ENCODE data around the gene BMPER. TPM values are rescaled to one million over a fixed set of nuclear protein-coding genes. Genes with fewer than 3 reads are reported as not detected.

Gene BMPER
- total and polyA plus RNA-seq, 10 of the 15 experiments (the other 5 are each of a cell fraction or from before 2014, with no cell fraction given) = 0.02 to 0.08 TPM; not detected in 8

DNA sequence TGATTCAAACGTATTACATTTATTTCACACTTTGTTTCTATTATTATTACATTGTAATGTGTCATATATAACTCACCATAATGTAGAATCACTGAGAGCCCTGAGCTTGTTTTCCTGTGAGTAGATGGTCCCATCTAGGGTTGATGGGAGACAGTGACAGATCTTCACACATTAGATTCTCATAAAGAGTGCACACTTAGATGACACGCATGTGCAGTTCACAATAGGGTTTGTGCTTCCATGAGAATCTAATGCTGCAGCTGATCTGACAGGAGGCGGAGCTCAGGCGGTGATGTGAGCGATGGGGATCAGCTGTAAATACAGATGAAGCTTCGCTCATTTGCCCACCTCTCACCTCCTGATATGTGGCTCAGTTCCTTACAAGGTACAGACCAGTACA is 36.1 kb downstream of the BMPER start:
- Histone ChIP-seq H3K9me3 (replicated peaks; ENCODE audit: control insufficient read depth, insufficient read depth, low read length) (no peaks in the 10 kb centered on the region), H3K9ac (ENCODE audit: control insufficient read depth, insufficient read depth, low read length) (no peak overlapping the region), H3K27ac (ENCODE audit: control insufficient read depth, insufficient read depth) (no peak overlapping the region), H3K27me3 (replicated peaks in 1 of 2; ENCODE audit: control insufficient read depth in 2 of 2, insufficient read depth in 2 of 2, low read length in 1 of 2) (no peaks in the 10 kb centered on the region; a peak in 1 of 4 replicates), H3K36me3 (ENCODE audit: control insufficient read depth in 2 of 2, insufficient read depth in 2 of 2, low read length in 1 of 2) (no peaks in the 10 kb centered on the region), H2AFZ (ENCODE audit: control insufficient read depth, low read depth, low read length) (no peak overlapping the region), H4K20me1 (ENCODE audit: control insufficient read depth, insufficient read depth) (no peaks in the 10 kb centered on the region), H3K79me2 (ENCODE audit: control insufficient read depth, insufficient read depth, low read length) (no peaks in the 10 kb centered on the region), H3K4me2 (ENCODE audit: control insufficient read depth, insufficient read depth) (no peak overlapping the region), H3K4me3 (no peak overlapping the region), H3K4me1 (ENCODE audit: control insufficient read depth, insufficient read depth, low read length) (no peaks in the 10 kb centered on the region)
- RAD21 ChIA-PET (ENCODE audit: unreplicated experiment) = no interaction called here
- in situ Hi-C loops (cut with MboI) = no loop called here
- CTCF ChIA-PET = interaction anchor here (2.7 kb wide), 1 partner anchor 9 kb away, joined by 11 read pairs; no protein-coding TSS in a partner anchor
- FAIRE-seq (no peak), DNase-seq (ENCODE audit: low read depth, low spot score) (no peak), ATAC-seq (no peak)
- SMC1A ChIA-PET (ENCODE audit: uncharacterized antibody, unreplicated experiment) = no interaction called here
- BruUV-seq (replicated peaks) = no TSS peak
- intact Hi-C loops (cut with micrococcal nuclease; ENCODE audit: unreplicated experiment) = no loop called here
- TF ChIP-seq BMI1 (IDR thresholded peaks at IDR 0.05; ENCODE audit: borderline replicate concordance) (no peak), BACH1 (IDR thresholded peaks at IDR 0.05; ENCODE audit: borderline replicate concordance) (no peak), ATF7 (IDR thresholded peaks at IDR 0.05; ENCODE audit: low read depth) (no peak)
- WGBS (ENCODE audit: insufficient coverage, insufficient replicate concordance, low lambda C conversion rate, missing lambda C conversion rate) = 55% methylated on average over 6 of the region's 6 CpGs
- POLR2A ChIA-PET = no interaction called here

DNA sequence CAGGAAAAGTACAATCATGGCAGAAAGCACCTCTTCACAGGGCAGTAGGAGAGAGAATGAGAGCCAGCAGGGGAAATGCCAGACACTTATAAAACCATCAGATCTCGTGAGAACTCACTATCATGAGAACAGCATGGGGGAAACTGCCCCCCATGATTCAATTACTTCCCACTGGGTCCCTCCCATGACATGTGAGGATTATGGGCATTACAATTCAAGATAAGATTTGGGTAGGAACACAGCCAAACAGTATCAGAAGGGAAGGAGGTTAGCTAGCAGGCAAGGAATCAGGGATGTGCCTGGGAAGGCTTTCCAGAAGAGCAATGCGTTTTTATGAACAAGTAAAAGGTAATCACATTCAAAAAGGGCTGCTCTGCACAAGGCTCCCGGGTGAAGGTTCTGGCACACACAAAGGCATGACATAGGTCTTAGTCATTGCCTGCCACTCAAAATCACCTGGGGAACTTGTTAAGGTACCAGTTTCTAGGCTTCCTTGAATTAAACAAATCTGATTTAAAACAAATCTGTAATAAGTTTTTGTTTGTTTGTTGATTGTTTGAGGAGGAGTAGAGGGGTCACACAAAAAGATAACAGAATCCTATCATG is 40.9 kb downstream of the BMPER start:
- Histone ChIP-seq H3K9me3 (replicated peaks; ENCODE audit: control insufficient read depth, insufficient read depth, low read length) (no peaks in the 10 kb centered on the region; the same call in 2 of the 3 replicates), H3K79me2 (ENCODE audit: control insufficient read depth, insufficient read depth, low read length) (no peaks in the 10 kb centered on the region), H3K4me3 (no peak overlapping the region), H3K36me3 (ENCODE audit: control insufficient read depth in 2 of 2, insufficient read depth in 2 of 2, low read length in 1 of 2) (no peaks in the 10 kb centered on the region), H3K4me1 (ENCODE audit: control insufficient read depth, insufficient read depth, low read length) (no peaks in the 10 kb centered on the region), H3K27me3 (replicated peaks in 1 of 2; ENCODE audit: control insufficient read depth in 2 of 2, insufficient read depth in 2 of 2, low read length in 1 of 2) (no peaks in the 10 kb centered on the region), H3K27ac (ENCODE audit: control insufficient read depth, insufficient read depth) (no peak overlapping the region), H2AFZ (ENCODE audit: control insufficient read depth, low read depth, low read length) (no peak overlapping the region), H3K9ac (ENCODE audit: control insufficient read depth, insufficient read depth, low read length) (no peak overlapping the region), H3K4me2 (ENCODE audit: control insufficient read depth, insufficient read depth) (no peak overlapping the region), H4K20me1 (ENCODE audit: control insufficient read depth, insufficient read depth) (no peaks in the 10 kb centered on the region)
- RAD21 ChIA-PET (ENCODE audit: unreplicated experiment) = no interaction called here
- CTCF ChIA-PET = no interaction called here
- BruUV-seq (replicated peaks) = no TSS peak
- no peak for FAIRE-seq
- SMC1A ChIA-PET (ENCODE audit: uncharacterized antibody, unreplicated experiment) = interaction anchor here (0.6 kb wide), 1 partner anchor 125 kb away, joined by 3 read pairs; no protein-coding TSS in a partner anchor
- in situ Hi-C loops (cut with MboI) (no loop called here), intact Hi-C loops (cut with micrococcal nuclease; ENCODE audit: unreplicated experiment) (no loop called here)
- ATAC-seq = no peak
- DNase-seq (ENCODE audit: low read depth, low spot score) = no peak
- 18% methylated on average over 3 of the region's 3 CpGs for WGBS (ENCODE audit: insufficient coverage, insufficient replicate concordance, low lambda C conversion rate, missing lambda C conversion rate)
- POLR2A ChIA-PET = no interaction called here
- TF ChIP-seq SPI1 (IDR thresholded peaks at IDR 0.05; ENCODE audit: borderline replicate concordance, insufficient read depth, low read depth, low read length) (no peak), EED (IDR thresholded peaks at IDR 0.05; ENCODE audit: low read depth) (no peak), NFYB (IDR thresholded peaks at IDR 0.05; ENCODE audit: insufficient read depth, low read depth, low read length) (no peak), RAD51 (IDR thresholded peaks at IDR 0.05) (no peak), GATAD2B (conservative IDR thresholded peaks at IDR 0.05; ENCODE audit: low read depth) (no peak)
- TF ChIP-seq, protein P1, sequence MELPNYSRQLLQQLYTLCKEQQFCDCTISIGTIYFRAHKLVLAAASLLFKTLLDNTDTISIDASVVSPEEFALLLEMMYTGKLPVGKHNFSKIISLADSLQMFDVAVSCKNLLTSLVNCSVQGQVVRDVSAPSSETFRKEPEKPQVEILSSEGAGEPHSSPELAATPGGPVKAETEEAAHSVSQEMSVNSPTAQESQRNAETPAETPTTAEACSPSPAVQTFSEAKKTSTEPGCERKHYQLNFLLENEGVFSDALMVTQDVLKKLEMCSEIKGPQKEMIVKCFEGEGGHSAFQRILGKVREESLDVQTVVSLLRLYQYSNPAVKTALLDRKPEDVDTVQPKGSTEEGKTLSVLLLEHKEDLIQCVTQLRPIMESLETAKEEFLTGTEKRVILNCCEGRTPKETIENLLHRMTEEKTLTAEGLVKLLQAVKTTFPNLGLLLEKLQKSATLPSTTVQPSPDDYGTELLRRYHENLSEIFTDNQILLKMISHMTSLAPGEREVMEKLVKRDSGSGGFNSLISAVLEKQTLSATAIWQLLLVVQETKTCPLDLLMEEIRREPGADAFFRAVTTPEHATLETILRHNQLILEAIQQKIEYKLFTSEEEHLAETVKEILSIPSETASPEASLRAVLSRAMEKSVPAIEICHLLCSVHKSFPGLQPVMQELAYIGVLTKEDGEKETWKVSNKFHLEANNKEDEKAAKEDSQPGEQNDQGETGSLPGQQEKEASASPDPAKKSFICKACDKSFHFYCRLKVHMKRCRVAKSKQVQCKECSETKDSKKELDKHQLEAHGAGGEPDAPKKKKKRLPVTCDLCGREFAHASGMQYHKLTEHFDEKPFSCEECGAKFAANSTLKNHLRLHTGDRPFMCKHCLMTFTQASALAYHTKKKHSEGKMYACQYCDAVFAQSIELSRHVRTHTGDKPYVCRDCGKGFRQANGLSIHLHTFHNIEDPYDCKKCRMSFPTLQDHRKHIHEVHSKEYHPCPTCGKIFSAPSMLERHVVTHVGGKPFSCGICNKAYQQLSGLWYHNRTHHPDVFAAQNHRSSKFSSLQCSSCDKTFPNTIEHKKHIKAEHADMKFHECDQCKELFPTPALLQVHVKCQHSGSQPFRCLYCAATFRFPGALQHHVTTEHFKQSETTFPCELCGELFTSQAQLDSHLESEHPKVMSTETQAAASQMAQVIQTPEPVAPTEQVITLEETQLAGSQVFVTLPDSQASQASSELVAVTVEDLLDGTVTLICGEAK (IDR thresholded peaks at IDR 0.05; ENCODE audit: borderline replicate concordance) = no peak
- TF ChIP-seq, protein P2, sequence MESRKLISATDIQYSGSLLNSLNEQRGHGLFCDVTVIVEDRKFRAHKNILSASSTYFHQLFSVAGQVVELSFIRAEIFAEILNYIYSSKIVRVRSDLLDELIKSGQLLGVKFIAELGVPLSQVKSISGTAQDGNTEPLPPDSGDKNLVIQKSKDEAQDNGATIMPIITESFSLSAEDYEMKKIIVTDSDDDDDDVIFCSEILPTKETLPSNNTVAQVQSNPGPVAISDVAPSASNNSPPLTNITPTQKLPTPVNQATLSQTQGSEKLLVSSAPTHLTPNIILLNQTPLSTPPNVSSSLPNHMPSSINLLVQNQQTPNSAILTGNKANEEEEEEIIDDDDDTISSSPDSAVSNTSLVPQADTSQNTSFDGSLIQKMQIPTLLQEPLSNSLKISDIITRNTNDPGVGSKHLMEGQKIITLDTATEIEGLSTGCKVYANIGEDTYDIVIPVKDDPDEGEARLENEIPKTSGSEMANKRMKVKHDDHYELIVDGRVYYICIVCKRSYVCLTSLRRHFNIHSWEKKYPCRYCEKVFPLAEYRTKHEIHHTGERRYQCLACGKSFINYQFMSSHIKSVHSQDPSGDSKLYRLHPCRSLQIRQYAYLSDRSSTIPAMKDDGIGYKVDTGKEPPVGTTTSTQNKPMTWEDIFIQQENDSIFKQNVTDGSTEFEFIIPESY (IDR thresholded peaks at IDR 0.05) = no peak
- TF ChIP-seq, protein P3, sequence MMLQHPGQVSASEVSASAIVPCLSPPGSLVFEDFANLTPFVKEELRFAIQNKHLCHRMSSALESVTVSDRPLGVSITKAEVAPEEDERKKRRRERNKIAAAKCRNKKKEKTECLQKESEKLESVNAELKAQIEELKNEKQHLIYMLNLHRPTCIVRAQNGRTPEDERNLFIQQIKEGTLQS (IDR thresholded peaks at IDR 0.05; ENCODE audit: borderline replicate concordance, extremely low read depth, low read depth, low read length) = no peak
